ELR (cell line): Measurements from ENCODE around the gene RAD9B.
A peak's percentile ranks its signal among the peaks of the same experiment; 100 is the strongest.
"Not testable (repeated sequence)": the region's sequence is repeated elsewhere in the genome, so short reads cannot be mapped to it uniquely, and the experiment has no call there.

ENCODE experiments used
- DNase-seq: peaks from one replicate; pipeline ENCODE4 v3.0.0-alpha.2; 2015; ENCODE audit warnings: low read depth

RAD9B gene

DNA sequence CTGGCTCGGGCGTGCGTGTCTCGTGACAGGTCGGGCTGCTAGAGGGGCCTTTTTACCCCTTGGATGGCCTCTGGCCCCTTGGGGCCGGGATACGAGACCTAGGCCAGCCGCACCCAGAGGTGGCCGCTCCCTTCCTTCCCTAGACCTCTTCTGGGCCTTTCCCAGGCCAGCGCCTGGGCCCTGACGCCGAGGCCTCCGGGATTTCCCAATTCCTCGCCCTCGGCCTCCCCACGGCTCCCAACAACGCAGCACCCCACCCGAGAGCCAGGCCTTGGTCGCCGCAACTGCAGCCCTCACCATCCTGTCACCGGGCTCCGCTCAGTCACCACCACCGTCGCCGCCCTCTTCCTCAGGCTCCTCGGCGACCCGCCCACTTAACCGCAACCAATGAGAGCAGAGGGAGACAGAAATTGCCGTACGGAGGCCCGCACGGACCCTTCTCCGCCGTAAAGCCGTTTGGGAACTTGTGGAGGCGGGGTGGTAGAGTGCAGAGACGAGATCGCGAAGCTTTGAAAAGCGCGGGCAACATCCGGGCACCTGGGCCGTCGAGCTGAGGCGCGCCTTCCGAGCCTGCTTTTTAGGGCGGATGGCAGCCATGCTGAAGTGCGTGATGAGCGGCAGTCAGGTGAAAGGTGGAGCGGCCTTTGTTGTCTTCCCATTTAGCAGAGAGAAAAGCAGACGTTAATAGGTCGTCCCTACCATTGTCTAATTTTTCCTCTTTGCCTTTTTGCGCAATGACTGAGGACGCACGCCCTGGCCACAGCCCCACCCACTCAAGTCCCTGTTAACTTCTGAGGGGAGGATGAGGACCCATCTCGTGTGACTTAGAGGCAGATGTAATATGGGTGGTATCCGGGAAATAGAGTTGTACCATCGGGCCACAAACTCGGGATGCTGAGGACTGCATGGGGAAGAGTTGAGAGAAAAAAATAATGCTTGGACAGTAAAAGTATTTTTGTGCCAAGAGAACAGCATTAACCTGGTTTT, at the start of gene RAD9B, which contains the start of gene VPS29:
Gene RAD9B, plus strand, starts transcription at position 580 of the 987 bp plus-strand sequence. Its CDS starts 7 bp downstream, at position 587.
Gene VPS29, minus strand, starts transcription at position 360 of the 987 bp plus-strand sequence. Its CDS starts 60 bp downstream, at position 300.
- DNase-seq = peak; percentile 98

DNA sequence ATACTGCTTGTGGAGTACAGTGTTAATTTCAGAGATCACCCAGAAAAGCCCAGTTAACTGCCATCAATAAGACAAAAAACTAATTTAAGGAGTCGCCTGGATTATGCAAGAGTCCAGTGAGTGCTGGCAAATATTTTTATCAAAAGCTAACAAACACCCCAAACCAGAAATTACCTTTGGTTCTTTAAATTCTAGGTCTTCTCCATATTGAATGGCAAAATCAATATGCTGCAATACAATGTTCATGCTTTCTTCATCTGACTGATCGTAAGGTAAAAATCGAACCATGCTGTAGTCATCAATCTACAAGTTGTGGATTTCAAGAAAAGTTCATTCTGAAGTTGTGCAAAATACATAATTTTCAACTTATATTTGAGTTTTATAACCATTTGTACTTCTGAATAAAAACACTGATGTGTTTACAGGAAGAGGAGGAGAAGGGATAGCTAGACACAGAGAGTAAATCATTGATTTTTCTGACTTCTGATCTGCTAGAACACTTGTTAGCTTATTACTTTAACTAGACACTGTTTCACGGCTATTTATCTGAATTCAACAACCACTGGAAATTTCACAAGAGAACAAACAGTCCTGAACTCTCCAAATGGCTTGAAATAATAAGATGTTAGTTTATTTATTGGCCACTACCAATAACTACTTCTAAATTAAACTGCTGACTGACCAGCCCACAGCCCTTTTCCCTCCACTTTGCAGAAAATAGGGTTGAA, 48.4 kb upstream of the RAD9B start:
- no peak for DNase-seq

DNA sequence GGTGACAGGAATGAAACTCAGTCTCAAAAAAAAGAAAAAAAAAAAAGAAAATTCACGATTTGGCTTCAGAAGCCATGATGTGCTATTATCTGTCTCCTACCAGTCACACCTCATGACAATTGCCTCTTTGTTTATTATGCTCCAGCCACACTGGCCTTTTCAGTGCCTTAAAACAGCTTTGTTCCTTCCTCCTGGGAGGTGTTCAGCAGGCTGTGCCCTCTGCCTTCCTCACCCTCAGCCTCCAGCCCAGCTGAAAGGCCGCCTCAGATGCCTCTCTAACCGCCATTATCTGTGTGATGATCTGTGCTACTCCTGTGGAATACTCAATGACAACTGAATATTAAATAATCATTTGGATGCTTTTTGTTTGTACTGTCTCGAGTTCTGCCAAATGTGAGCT, 43.4 kb upstream of the RAD9B start:
- DNase-seq = no peak

DNA sequence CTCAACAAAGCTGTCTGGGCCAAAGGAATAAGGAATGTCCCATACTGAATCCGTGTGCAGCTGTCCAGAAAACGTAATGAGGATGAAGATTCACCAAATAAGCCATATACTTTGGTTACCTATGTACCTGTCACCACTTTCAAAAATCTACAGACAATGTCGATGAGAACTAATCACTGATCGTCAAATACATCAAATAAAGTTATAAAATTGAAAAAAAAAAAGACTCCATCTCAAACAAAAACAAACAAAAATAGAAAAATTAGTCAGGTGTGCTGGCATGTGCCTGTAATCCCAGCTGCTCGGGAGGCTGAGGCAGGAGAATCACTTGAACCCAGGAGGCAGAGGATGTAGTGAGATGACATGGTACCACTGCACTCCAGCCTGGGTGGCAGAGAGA, 40.9 kb upstream of the RAD9B start:
- DNase-seq = not testable (repeated sequence)

DNA sequence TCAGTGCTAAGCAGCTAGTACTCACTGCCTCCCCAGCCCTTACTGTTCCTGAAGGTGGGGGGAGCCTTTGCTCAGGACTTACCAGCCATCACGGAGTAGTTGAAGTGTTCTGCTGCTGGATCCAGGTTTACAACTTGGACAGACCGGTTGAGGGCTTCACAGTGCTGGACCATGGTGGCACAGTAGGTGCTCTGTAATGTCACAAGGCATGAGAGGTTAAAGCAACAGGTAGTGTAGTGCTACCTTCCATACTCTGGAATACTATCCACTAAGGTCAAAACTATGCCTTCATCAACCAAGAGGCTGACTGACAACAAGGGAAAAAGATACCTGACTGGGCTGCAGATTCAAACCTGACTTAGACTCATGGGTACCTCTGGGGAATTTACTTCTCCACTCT, 37.1 kb upstream of the RAD9B start:
- DNase-seq = no peak

DNA sequence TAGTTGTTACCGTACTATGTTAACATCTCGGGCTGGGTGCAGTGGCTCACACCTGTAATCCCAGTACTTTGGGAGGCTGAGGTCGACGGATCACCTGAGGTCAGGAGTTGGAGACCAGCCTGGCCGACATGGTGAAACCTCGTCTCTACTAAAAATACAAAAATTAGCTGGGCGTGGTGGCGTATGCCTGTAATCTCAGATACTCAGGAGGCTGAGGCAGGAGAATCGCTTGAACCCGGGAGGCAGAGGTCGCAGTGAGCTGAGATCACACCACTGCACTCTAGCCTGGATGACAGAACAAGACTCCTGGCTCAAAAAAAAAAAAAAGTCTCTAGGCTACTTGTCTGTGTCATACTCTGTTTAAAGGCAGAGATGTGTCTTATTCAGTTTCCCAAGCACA, 36.4 kb upstream of the RAD9B start:
- not testable (repeated sequence) for DNase-seq

DNA sequence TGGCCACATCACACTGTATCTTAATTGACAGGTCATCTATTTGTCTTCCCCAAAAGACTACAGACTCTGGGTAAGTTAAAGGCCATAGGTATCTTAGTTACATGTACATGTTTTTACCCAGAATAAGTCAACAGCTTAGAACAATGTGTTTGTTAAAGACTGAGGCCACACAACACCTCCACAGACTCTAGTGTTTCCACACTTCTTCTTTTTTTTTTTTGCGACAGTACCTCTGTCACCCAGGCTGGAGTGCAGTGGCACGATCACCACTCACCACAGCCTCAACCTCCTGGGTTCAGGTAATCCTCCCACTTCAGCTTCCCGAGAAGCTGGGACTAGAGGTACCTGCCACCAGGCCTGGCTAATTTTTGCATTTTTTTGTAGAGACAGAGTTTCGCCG, 35.3 kb upstream of the RAD9B start:
- DNase-seq = no peak

DNA sequence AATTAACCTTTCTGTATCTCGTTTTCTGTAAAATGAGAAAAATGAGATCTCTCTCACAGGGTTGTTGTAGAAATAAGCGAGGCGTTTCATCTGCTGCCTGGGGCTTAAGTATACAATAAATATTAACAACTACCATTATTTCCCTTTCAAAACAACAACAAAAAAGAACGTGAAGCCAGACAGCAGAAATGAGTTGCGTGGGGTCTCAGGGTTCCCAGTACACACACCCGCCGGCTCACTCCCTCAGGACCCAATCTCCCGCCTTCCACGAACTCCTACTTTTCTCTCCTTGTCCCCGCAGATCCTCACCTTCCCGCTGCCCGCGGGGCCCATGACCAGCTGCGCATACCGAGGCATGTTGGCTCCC, 34.3 kb upstream of the RAD9B start:
- DNase-seq = no peak

DNA sequence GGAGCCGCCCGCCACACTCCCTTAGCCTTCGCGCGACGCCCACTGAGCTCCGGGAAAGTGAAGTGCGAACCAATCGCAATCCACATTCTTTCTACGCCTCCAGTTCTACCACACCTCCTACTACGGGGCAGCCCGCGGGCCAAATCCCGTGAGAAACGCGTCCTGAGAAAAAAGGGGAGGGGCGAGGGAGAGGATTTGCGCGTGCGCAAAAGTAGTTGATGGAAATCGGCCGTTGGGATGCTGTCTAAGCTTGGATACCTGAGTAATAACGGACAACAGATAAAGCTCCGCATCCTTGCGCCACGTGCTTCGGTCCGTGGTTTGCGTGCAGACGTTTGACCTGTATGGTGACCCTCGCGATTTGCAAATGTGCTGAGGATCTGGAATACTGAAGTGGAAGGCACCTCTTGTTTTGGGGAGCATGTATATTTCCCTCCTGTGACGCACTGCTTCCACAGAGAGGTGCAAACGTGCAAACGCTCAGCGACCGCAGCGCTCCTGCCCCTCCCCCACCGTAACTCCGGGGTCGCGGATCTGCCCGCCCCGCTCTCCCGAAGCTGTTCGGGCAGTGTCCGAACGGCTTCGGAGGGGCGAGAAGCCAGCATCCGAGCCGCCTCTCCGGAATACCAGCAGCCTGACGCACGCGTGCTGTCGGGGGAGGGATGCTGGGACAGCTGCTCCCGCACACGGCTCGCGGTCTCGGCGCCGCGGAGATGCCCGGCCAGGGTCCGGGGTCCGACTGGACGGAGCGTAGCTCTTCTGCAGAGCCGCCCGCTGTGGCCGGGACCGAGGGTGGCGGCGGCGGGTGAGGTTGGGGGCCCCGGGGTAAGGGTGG, 33.7 kb upstream of the RAD9B start, which contains the start of the genes FAM216A and GPN3:
Gene FAM216A, plus strand, starts transcription at position 632 of the 835 bp plus-strand sequence. Its CDS starts 31 bp downstream, at position 663.
Gene GPN3, minus strand, starts transcription at position 44 of the 835 bp plus-strand sequence. CDS start 54 bp downstream, outside the sequence.
- peak; percentile 99 for DNase-seq

DNA sequence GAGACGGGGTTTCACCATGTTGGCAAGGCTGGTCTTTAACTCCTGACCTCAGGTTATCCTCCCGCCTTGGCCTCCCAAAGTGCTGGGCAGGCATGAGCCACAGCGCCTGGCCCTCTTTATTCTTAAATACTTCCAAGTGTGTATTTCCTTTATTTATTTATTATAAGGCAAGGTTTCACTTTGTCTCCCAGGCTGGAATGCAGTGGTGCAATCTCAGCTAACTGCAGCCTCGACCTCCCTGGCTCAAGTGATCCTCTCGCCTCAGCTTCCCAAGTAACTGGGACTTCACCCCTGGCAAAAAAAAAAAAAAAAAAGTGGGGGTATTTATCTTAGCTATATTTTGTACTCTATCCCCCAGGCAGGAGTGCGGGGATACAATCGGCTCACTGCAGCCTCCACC, 26.7 kb upstream of the RAD9B start:
- no peak for DNase-seq

DNA sequence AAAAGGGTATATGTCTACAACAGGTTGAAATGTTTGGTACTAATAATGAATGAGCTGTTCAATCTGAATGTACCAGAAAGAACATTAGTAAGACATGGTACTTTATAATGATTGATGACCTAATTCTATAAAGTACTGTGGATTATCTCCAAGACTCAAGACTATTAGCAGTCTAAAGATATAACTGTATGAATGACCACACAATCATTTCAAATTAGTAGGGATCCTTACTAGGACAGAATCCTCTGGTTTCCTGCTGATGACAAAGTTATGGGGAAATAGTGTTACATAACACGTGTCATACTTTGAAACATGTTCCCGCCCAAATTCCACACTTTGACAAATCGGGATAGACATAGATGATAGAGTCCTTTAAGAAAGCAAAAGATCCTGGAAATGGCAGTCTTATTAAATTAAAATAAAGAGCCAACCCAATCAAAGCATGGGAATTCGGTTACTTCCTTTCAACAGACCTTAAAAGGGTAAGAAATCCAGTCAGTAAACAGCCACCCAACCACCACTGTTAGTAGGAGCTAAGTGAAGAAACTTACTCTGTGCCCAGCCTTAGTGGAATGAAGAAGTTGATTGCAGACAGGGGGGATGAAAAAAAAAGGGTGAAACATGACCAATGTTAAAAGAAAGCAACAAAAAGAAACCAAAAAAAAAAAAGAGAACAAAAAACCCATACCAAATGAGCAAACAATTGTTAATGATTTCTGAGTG, 3.0 kb upstream of the RAD9B start:
- DNase-seq = peak; percentile 66

DNA sequence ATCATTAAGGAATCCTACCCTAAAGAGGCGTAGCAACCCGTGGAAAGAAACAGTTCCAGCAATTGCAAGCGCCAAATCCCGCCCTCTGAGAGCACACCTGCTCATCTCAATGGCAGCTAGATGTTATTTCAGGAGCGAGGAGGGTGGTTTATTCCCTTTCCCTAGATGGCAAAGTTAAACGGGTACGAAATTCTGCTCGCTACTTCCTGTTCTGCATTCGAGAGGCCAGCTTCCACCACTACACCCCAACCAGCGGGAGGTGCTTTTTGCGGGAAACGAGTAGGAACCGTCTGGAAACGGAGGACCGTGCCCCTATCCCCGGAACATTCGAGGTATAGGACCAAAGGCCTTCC, 756 bp upstream of the RAD9B start:
- DNase-seq = peak; percentile 74

DNA sequence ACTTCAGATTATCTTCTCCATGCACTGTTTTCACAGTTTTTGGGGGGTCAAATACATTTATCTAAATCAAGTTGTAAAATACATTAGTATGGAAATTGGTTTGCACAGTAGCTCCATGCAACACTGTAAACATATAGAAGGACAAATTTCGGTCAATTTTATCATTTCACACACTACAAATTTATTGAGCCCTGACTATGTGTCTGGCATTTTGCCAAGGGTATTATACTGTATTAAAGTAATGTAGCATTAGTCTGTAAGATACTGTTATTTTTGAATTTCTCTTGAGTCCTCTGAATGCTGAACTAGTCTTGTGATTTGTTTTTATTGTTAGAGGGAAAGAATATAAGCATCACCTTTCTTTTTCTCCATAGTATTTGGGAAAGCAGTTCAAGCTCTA, 1.3 kb downstream of the RAD9B start:
- DNase-seq = no peak

DNA sequence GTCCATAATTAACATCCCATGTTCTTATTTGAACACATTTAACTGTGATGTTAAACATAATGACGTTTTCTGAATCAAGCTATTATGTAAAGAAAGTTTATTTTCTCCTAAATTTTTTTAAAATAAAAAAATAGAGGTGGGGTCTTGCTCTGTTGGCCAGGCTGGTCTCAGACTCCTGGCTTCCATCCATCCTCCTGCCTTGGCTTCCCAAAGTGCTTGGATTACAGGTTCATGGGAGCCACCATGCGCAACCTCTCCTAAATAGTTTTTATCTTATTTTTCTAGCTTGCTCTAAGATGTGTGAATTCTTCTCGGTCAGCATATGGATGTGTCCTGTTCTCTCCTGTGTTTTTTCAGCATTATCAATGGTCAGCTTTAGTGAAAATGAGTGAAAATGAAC, 3.2 kb downstream of the RAD9B start:
- no peak for DNase-seq

DNA sequence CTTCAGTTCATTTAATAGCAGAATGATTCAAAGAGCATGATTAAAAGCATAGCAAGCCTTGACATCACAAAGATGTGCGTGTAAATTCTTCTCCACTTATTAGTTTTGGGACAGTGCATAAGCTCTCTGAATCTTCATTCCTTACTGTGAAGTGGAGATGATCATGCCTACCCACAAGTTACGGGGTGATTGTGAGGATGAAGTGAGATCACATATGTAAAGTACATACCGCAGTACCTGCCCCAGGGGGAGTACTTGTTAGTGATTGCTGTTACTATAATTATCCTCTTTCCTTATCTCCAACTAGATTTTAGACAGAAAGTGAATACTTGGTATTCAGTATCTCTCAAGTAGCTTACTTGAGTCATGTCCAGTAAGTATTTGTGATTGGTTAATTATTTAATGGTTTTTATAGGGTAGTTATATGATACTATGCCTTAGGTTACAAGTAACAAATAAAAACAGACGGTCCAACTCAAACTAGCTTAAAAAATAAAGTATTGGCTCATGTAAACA, 6.0 kb downstream of the RAD9B start:
- no peak for DNase-seq

DNA sequence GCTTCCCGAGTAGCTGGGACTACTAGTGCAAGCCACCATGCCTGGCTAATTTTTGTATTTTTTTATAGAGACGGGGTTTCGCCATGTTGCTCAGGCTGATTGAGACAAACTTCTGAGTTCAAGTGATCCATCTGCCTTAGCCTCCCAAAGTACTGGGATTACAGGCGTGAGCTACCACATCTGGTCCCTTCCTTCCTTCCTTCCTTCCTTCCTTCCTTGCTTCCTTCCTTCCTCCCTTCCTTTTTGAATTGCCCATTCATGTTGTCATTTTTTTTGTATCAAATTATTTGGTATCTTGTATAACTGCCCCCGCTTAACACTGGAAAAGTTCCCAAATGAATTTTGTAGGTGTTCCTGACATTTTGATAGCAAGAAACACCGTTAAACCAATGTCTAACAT, 11.7 kb downstream of the RAD9B start:
- no peak for DNase-seq

DNA sequence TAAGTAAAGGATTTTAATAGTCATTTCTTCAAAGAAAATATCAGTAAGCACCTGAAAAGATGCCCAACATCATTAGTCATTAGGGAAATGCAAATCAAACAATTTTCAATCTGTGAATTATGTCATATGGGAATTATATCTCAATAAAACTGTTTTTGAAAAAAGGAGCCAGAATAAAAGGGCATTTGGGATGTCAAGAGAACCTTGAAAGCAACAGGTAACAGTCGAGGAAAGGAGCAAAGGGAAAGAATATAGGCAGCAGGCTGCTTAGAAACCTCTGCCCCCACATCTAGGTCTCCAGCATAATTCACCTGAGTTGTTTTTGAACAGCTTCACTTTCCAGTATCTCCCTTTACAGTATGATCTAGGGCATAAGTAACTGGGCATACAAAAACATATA, 12.2 kb downstream of the RAD9B start:
- no peak for DNase-seq

DNA sequence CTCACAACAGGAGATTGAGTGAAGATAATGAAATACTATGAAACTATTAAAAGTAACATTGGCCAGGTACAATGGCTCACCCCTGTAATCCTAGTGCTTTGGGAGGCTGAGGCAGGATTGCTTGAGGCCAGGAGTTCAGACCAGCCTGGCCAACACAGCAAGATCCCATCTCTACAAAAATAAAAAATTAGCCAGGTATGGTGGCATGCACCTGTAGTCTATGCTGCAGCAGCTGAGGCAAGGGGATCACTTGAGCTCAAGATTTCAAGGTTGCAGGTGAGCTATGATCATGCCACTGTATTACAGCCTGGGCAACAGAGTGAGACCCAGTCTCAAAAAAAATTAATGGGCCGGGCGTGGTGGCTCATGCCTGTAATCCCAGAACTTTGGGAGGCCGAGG, 14.9 kb downstream of the RAD9B start:
- no peak for DNase-seq

DNA sequence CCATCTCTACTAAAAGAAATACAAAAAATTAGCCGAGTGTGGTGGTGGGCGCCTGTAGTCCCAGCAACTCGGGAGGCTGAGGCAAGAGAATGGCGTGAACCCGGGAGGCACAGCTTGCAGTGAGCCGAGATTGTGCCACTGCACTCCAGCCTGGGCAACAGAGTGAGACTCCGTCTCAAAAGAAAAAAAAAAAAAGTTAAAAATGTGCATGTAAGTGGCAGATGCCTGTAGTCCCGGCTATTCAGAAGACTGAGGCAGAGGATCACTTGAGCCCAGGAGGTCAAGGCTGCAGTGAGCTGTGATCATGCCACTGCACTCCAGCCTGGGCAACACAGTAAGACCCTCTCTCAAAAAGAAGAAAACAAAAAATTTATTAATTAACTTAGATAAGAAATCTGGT, 15.9 kb downstream of the RAD9B start:
- not testable (repeated sequence) for DNase-seq

DNA sequence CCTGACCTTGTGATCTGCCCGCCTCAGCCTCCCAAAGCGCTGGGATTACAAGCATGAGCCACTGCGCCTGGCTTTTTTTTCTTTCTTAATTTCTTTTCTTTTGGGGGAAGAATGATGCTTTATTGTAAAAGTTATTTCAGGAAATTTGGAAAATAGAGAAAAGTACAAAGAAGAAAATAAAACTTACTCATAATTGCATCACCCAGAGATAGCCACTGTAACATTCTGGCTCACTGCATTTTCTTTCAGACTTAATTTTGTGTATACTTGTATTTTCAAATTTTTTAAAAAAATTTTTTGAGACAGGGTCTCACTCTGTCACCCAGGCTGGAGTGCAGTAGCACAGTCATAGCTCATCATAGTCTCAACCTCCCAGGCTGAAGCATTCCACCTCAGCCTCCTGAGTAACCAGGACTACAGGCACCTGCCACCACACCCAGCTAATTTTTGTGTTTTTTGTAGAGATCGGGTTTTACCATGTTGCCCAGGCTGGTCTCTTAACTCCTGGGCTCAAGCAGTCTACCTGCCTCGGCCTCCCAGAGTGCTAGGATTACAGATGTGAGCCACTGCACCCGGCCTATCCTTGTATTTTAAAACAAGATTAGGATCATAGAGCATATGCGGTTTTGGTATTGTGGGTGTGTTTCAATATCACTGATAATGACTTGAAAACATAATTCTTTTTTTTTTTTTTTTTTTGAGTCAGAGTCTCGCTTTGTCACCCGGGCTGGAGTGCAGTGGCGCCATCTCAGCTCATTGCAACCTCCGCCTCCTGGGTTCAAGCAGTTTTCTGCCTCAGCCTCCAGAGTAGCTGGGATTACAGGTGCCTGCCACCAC, 19.0 kb downstream of the RAD9B start:
- not testable (repeated sequence) for DNase-seq
